HCT116 (cell line): ENCODE data around the gene SPDYE3. TPM values are rescaled to one million over a fixed set of nuclear protein-coding genes. Genes with fewer than 3 reads are reported as not detected.

ENCODE experiments used
- ATAC-seq: fragments of 200-7000 bp; cut with Tn5 transposase; 2 replicates; pipeline ENCODE4 v1.9.1; 2020; ENCODE audit warnings: mild to moderate bottlenecking, moderate library complexity
- BruUV-seq: library from RNA; stranded (reverse); fragments of 400-500 nt; replicated peaks from 2 replicates; lab custom pipeline; 2021; lab: Mats Ljungman, UMichigan
- CTCF ChIA-PET: fragments of 300-600 bp; sonication (Branson Sonifier 250); formaldehyde crosslinking; loops from one replicate; lab custom pipeline; 2021; ENCODE audit warnings: antibody characterized with exemption; lab: Charles Lee
- POLR2A ChIA-PET: fragments of 300-600, 350-600 bp; sonication (Branson Sonifier 250); formaldehyde crosslinking; loops from one replicate; lab custom pipeline; 2021; ENCODE audit warnings: antibody characterized with exemption; lab: Charles Lee
- RAD21 ChIA-PET, 2 experiments: fragments of 300-600 bp; sonication (Branson Sonifier 250); formaldehyde crosslinking; loops; one replicate each; lab custom pipeline; 2023; ENCODE audit warnings: low total read pairs in 2 of 2; ENCODE audit not compliant: uncharacterized antibody in 2 of 2, unreplicated experiment in 2 of 2, low non-redundant PET in 1 of 2; lab: Charles Lee
- DNase-seq: peaks from one replicate; pipeline ENCODE4 v3.0.0-alpha.2; 2010; ENCODE audit warnings: low read depth, low spot score
- H2AFZ ChIP-seq: fragments of 200-600 bp; shearing (Covaris generic), sonication (generic); 2 replicates; pipeline ENCODE4 v1.6.1; 2017; ENCODE audit warnings: low read depth, mixed run types, mixed read lengths, antibody characterized with exemption, low read length; ENCODE audit not compliant: poor library complexity, severe bottlenecking
- H3K27ac ChIP-seq: 2 replicates; pipeline ENCODE4 v1.5.1; 2012; ENCODE audit warnings: low read depth, low read length
- H3K27me3 ChIP-seq: fragments of 200-600 bp; sonication (generic); 2 replicates; pipeline ENCODE4 v1.6.1; 2016; ENCODE audit warnings: mixed run types, low read length, mixed read lengths; ENCODE audit not compliant: insufficient read depth
- H3K36me3 ChIP-seq, 2 experiments: fragments of 200-500 bp in 1 of 2; fragments of 200-600 bp in 1 of 2; sonication (Bioruptor generic) in 1 of 2; sonication (generic) in 1 of 2; 2 replicates each; pipeline versions ENCODE4 v1.5.1 to v1.6.1; 2014 to 2016; ENCODE audit warnings: low read length in 2 of 2, inconsistent platforms in 1 of 2, mixed read lengths in 1 of 2, mixed run types in 1 of 2; ENCODE audit not compliant: insufficient read depth in 2 of 2, control insufficient read depth in 1 of 2
- H3K4me1 ChIP-seq, 2 experiments: fragments of 200-600 bp in 1 of 2; sonication (generic) in 1 of 2; 2 replicates each; pipeline versions ENCODE4 v1.5.1 to v1.6.1; 2012 to 2017; ENCODE audit warnings: low read length in 2 of 2, inconsistent platforms in 1 of 2, mild to moderate bottlenecking in 1 of 2, mixed read lengths in 1 of 2, mixed run types in 1 of 2, moderate library complexity in 1 of 2; ENCODE audit not compliant: insufficient read depth in 2 of 2, control insufficient read depth in 1 of 2
- H3K4me2 ChIP-seq: fragments of 200-600 bp; sonication (generic); 2 replicates; pipeline ENCODE4 v1.6.1; 2017; ENCODE audit warnings: mixed run types, low read length, mixed read lengths
- H3K4me3 ChIP-seq, 2 experiments: fragments of 200-600 bp in 1 of 2; sonication (generic) in 1 of 2; replicated peaks in 1 of 2; 2 replicates each; pipeline ENCODE4 v1.5.1; 2011 to 2016; ENCODE audit warnings: low read length in 2 of 2, control low read depth in 1 of 2, low read depth in 1 of 2, mild to moderate bottlenecking in 1 of 2, mixed read lengths in 1 of 2, mixed run types in 1 of 2
- H3K79me2 ChIP-seq: fragments of 200-600 bp; sonication (generic); 2 replicates; pipeline ENCODE4 v1.6.1; 2017; ENCODE audit warnings: mild to moderate bottlenecking, mixed run types, low read length, moderate library complexity, mixed read lengths; ENCODE audit not compliant: insufficient read depth
- H3K9ac ChIP-seq: fragments of 200-600 bp; sonication (generic); 2 replicates; pipeline ENCODE4 v1.6.1; 2016; ENCODE audit warnings: low read length, mixed read lengths
- H3K9me2 ChIP-seq: fragments of 200-600 bp; sonication (generic), shearing (Covaris generic); 2 replicates; pipeline ENCODE4 v1.6.1; 2017; ENCODE audit warnings: mixed run types, mild to moderate bottlenecking, moderate library complexity; ENCODE audit not compliant: insufficient read depth
- H3K9me3 ChIP-seq, 2 experiments: fragments of 200-500 bp in 1 of 2; fragments of 200-600 bp in 1 of 2; sonication (Bioruptor generic) in 1 of 2; sonication (generic) in 1 of 2; 2 replicates each; pipeline ENCODE4 v1.6.1; 2014 to 2017; ENCODE audit warnings: low read length in 2 of 2, mixed read lengths in 2 of 2, inconsistent platforms in 1 of 2, low read depth in 1 of 2, mild to moderate bottlenecking in 1 of 2, mixed run types in 1 of 2, moderate library complexity in 1 of 2; ENCODE audit not compliant: control insufficient read depth in 1 of 2, insufficient read depth in 1 of 2
- H4K20me1 ChIP-seq: fragments of 200-600 bp; sonication (generic), shearing (Covaris generic); 2 replicates; pipeline ENCODE4 v1.6.1; 2017; ENCODE audit warnings: mixed run types, mild to moderate bottlenecking, moderate library complexity; ENCODE audit not compliant: insufficient read depth
- CBX3 ChIP-seq: IDR thresholded peaks from 2 replicates; pipeline ENCODE4 v1.6.1; 2012; ENCODE audit warnings: low read depth
- CEBPB ChIP-seq: IDR thresholded peaks from 2 replicates; pipeline ENCODE4 v1.6.1; 2012; ENCODE audit warnings: low read depth
- EGR1 ChIP-seq: IDR thresholded peaks from 2 replicates; pipeline ENCODE4 v1.6.1; 2012; ENCODE audit warnings: low read depth
- ELF1 ChIP-seq: IDR thresholded peaks from 2 replicates; pipeline ENCODE4 v1.6.1; 2012; ENCODE audit warnings: low read depth, borderline replicate concordance
- EZH2 ChIP-seq: fragments of 200-600 bp; sonication (generic); IDR thresholded peaks from 2 replicates; pipeline ENCODE4 v1.6.1; 2017; ENCODE audit warnings: antibody characterized with exemption, mixed run types
- EZH2phosphoT487 ChIP-seq: fragments of 200-600 bp; IDR thresholded peaks from 2 replicates; pipeline ENCODE4 v1.6.1; 2018; ENCODE audit warnings: antibody characterized with exemption, borderline replicate concordance
- FOSL1 ChIP-seq: IDR thresholded peaks from 2 replicates; pipeline ENCODE4 v1.6.1; 2012; ENCODE audit warnings: low read depth
- JUND ChIP-seq: IDR thresholded peaks from 2 replicates; pipeline ENCODE4 v1.6.1; 2012
- POLR2A ChIP-seq: IDR thresholded peaks from 2 replicates; pipeline ENCODE4 v1.7.0; 2011; ENCODE audit warnings: borderline replicate concordance; ENCODE audit not compliant: insufficient read depth, insufficient read length; ENCODE audit errors: extremely low read depth
- POLR2AphosphoS5 ChIP-seq: IDR thresholded peaks from 2 replicates; pipeline ENCODE4 v1.6.1; 2011; ENCODE audit warnings: mild to moderate bottlenecking, low read depth, low read length, moderate library complexity
- RAD21 ChIP-seq: IDR thresholded peaks from 2 replicates; pipeline ENCODE4 v1.6.1; 2012; ENCODE audit warnings: low read depth, mild to moderate bottlenecking
- SIN3A ChIP-seq: IDR thresholded peaks from 2 replicates; pipeline ENCODE4 v1.6.1; 2012; ENCODE audit warnings: low read depth
- SP1 ChIP-seq: IDR thresholded peaks from 2 replicates; pipeline ENCODE4 v1.6.1; 2012; ENCODE audit warnings: low read depth
- SRF ChIP-seq: IDR thresholded peaks from 2 replicates; pipeline ENCODE4 v1.6.1; 2012; ENCODE audit warnings: low read depth
- TCF7L2 ChIP-seq: IDR thresholded peaks from 2 replicates; pipeline ENCODE4 v1.7.0; 2011; ENCODE audit warnings: borderline replicate concordance, inconsistent platforms; ENCODE audit not compliant: insufficient read depth, insufficient read length; ENCODE audit errors: extremely low read depth
- YY1 ChIP-seq: IDR thresholded peaks from 2 replicates; pipeline ENCODE4 v1.6.1; 2011; ENCODE audit warnings: low read length, low read depth, moderate library complexity, mild to moderate bottlenecking; ENCODE audit not compliant: insufficient replicate concordance; ENCODE audit errors: extremely low read depth
- ZNF274 ChIP-seq: fragments of 200-500 bp; sonication (Bioruptor generic); IDR thresholded peaks from 2 replicates; pipeline ENCODE4 v1.6.1; 2014; ENCODE audit warnings: mild to moderate bottlenecking, low read depth, low read length, inconsistent platforms
- intact Hi-C: fragments of 100-400 bp; cut with micrococcal nuclease; formaldehyde crosslinking; loops from 2 replicates; pipeline ENCODE4 v1.10.0; 2022
- total RNA-seq: library from RNA; stranded (reverse); gene quantifications from one replicate; pipeline ENCODE4 v1.2.1, GENCODE V29; 2021; ENCODE audit not compliant: unreplicated experiment
- TF ChIP-seq, protein P1 (sequence below): IDR thresholded peaks from 2 replicates; pipeline ENCODE4 v1.6.1; 2012; ENCODE audit warnings: low read depth
- TF ChIP-seq, protein P2 (sequence below): IDR thresholded peaks from 2 replicates; pipeline ENCODE4 v1.6.1; 2012
- TF ChIP-seq, protein P3 (sequence below): IDR thresholded peaks from 2 replicates; pipeline ENCODE4 v1.6.1; 2011; ENCODE audit warnings: mild to moderate bottlenecking, low read length, moderate library complexity; ENCODE audit not compliant: insufficient replicate concordance; ENCODE audit errors: extremely low read depth

SPDYE3 gene
- total RNA-seq, 1 experiment from 2014 or later = not detected

DNA sequence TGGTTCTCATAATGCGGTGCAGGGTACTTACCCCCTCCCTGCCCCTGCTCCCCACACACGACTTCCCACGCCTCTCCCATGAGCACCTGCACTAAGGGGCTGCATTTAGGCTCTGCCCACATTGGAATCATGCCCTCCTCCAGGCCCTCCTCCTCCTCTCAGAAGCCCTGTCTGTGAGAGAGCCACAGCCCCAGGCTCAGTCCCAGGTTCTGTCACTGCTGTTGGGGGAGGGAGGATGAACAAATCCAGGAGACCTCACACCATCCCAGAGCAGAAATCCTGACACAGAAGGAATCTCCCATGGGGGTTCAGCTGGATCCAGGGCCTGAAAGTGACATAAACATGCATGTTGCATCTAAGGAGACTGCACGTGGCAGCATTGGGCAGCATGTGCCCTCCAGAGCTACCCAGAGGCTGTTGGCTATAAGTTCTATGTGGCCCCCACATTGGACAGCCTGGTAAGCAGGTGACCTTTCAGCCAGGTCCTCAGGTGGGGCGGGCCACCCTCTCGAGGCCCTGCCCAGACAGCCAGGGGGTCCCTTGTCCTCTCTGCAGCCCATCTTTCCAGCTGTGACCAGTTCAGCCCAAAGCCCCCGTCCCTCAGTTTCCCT lies 64.2 kb downstream of the SPDYE3 start:
- no peaks in the 10 kb centered on the region for H3K9me3 ChIP-seq
- BruUV-seq = no TSS peak
- no peak overlapping the region for H2AFZ ChIP-seq
- DNase-seq (no peak), ATAC-seq (no peak)
- ChIA-PET POLR2A (no interaction called here), RAD21 (no interaction called here), CTCF (no interaction called here)
- H3K4me2 ChIP-seq = no peak overlapping the region
- H3K4me3 ChIP-seq = no peak overlapping the region
- H3K27ac ChIP-seq = no peak overlapping the region
- TF ChIP-seq ZNF274 (no peak), YY1 (no peak), EZH2 (no peak), POLR2A (no peak), EGR1 (no peak), TCF7L2 (no peak), POLR2AphosphoS5 (no peak), JUND (no peak), RAD21 (no peak), CEBPB (no peak), SP1 (no peak), SIN3A (no peak), ELF1 (no peak), SRF (no peak), FOSL1 (no peak), EZH2phosphoT487 (no peak), CBX3 (no peak)
- TF ChIP-seq, protein P1, sequence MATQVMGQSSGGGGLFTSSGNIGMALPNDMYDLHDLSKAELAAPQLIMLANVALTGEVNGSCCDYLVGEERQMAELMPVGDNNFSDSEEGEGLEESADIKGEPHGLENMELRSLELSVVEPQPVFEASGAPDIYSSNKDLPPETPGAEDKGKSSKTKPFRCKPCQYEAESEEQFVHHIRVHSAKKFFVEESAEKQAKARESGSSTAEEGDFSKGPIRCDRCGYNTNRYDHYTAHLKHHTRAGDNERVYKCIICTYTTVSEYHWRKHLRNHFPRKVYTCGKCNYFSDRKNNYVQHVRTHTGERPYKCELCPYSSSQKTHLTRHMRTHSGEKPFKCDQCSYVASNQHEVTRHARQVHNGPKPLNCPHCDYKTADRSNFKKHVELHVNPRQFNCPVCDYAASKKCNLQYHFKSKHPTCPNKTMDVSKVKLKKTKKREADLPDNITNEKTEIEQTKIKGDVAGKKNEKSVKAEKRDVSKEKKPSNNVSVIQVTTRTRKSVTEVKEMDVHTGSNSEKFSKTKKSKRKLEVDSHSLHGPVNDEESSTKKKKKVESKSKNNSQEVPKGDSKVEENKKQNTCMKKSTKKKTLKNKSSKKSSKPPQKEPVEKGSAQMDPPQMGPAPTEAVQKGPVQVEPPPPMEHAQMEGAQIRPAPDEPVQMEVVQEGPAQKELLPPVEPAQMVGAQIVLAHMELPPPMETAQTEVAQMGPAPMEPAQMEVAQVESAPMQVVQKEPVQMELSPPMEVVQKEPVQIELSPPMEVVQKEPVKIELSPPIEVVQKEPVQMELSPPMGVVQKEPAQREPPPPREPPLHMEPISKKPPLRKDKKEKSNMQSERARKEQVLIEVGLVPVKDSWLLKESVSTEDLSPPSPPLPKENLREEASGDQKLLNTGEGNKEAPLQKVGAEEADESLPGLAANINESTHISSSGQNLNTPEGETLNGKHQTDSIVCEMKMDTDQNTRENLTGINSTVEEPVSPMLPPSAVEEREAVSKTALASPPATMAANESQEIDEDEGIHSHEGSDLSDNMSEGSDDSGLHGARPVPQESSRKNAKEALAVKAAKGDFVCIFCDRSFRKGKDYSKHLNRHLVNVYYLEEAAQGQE = no peak
- TF ChIP-seq, protein P2, sequence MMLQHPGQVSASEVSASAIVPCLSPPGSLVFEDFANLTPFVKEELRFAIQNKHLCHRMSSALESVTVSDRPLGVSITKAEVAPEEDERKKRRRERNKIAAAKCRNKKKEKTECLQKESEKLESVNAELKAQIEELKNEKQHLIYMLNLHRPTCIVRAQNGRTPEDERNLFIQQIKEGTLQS = no peak
- TF ChIP-seq, protein P3, sequence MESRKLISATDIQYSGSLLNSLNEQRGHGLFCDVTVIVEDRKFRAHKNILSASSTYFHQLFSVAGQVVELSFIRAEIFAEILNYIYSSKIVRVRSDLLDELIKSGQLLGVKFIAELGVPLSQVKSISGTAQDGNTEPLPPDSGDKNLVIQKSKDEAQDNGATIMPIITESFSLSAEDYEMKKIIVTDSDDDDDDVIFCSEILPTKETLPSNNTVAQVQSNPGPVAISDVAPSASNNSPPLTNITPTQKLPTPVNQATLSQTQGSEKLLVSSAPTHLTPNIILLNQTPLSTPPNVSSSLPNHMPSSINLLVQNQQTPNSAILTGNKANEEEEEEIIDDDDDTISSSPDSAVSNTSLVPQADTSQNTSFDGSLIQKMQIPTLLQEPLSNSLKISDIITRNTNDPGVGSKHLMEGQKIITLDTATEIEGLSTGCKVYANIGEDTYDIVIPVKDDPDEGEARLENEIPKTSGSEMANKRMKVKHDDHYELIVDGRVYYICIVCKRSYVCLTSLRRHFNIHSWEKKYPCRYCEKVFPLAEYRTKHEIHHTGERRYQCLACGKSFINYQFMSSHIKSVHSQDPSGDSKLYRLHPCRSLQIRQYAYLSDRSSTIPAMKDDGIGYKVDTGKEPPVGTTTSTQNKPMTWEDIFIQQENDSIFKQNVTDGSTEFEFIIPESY = no peak
- no peaks in the 10 kb centered on the region for H3K27me3 ChIP-seq
- 0 out of 4 replicates have a peak, but pooled peaks cover 0 to 2% of the 10 kb centered on the region in 2 experiments for H3K36me3 ChIP-seq
- no peaks in the 10 kb centered on the region for H4K20me1 ChIP-seq
- intact Hi-C loops = no loop called here
- H3K9me2 ChIP-seq = no peaks in the 10 kb centered on the region
- no peaks in the 10 kb centered on the region for H3K4me1 ChIP-seq
- H3K9ac ChIP-seq = no peak overlapping the region
- H3K79me2 ChIP-seq = no peaks in the 10 kb centered on the region
